Activated T-helper 1 cell treated with anti-CD3 and anti-CD28 coated beads, Interleukin-12 subunit alpha, Interleukin-12 subunit beta, Interleukin-2, Interleukin-4 antibody, amounts not matched to agents 30 ng/mL and 10 ng/mL and 1 ng/mL, durations not matched to agents 14 hours and 24 hours and 36 hours (primary cell): ENCODE measurements around the gene UAP1. TPM values are rescaled to one million over a fixed set of nuclear protein-coding genes. Genes with fewer than 3 reads are reported as not detected.
"Not testable (repeated sequence)": the region's sequence is repeated elsewhere in the genome, so short reads cannot be mapped to it uniquely, and the experiment has no call there.

Experiments
- DNase-seq: peaks from one replicate; pipeline ENCODE4 v3.0.0; 2021; ENCODE audit warnings: low spot score
- H3K27ac Mint-ChIP-seq: one replicate; pipeline ENCODE4 v1.8.0; 2021; ENCODE audit warnings: mild to moderate bottlenecking, mixed read lengths
- H3K27me3 Mint-ChIP-seq: one replicate; pipeline ENCODE4 v1.8.0; 2022; ENCODE audit warnings: mild to moderate bottlenecking, moderate library complexity, mixed read lengths; ENCODE audit not compliant: insufficient read depth
- H3K36me3 Mint-ChIP-seq: one replicate; pipeline ENCODE4 v1.8.0; 2021; ENCODE audit warnings: low read depth, mixed read lengths
- H3K4me1 Mint-ChIP-seq: one replicate; pipeline ENCODE4 v1.8.0; 2021; ENCODE audit warnings: low read depth, mixed read lengths
- H3K4me3 Mint-ChIP-seq: one replicate; pipeline ENCODE4 v1.8.0; 2021; ENCODE audit warnings: mild to moderate bottlenecking, moderate library complexity, mixed read lengths
- H3K9me3 Mint-ChIP-seq: one replicate; pipeline ENCODE4 v1.8.0; 2021; ENCODE audit warnings: mixed read lengths
- intact Hi-C: fragments of 100-400 bp; cut with micrococcal nuclease; formaldehyde crosslinking; loops from one replicate; pipeline ENCODE4 v1.15.1; 2024
- total RNA-seq: library from RNA; stranded (reverse); gene quantifications from 2 replicates; pipeline ENCODE4 v1.2.3, GENCODE V29; 2022

Gene UAP1
- total RNA-seq, 1 donor from 2014 or later = 43.2 TPM

- DNase-seq = no peak
- intact Hi-C loops = no loop called here
- no peak overlapping the region for H3K4me3 Mint-ChIP-seq
These were observed 10.2 kb downstream of the UAP1 start for GRCh38 chr1:162571696-162572095.

DNA sequence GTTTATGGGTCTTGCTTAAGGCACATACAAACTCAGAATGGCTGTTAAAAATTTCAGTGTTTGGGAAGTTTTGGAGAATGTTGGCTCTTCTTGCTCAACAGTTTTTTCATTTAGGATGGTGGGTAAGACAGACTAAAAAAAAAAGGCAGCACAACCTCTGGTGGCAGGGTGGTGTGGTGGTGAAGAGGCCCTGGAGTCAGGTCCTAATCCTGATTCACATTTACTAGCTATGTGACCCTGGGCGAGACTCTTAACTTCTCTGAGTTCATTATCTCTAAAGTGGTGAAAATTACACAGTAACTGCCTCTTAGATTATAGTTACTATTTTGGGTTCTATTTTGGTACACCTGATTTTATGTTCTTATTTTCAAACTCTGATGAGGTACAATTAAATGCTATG is 11.6 kb downstream of the UAP1 start:
- intact Hi-C loops = no loop called here
- Mint-ChIP-seq H3K4me1 (peaks cover 13% of the 10 kb centered on the region), H3K9me3 (no peaks in the 10 kb centered on the region), H3K4me3 (no peak overlapping the region), H3K27me3 (no peaks in the 10 kb centered on the region), H3K27ac (no peak overlapping the region), H3K36me3 (peaks cover 7% of the 10 kb centered on the region)
- no peak for DNase-seq

More at GRCh38 chr1:162571696-162572095, 10.2 kb downstream of the UAP1 start:
- H3K27me3 Mint-ChIP-seq = no peaks in the 10 kb centered on the region
- peaks cover 14% of the 10 kb centered on the region for H3K36me3 Mint-ChIP-seq
- H3K27ac Mint-ChIP-seq = no peak overlapping the region
- H3K9me3 Mint-ChIP-seq = no peaks in the 10 kb centered on the region
- peaks cover 13% of the 10 kb centered on the region for H3K4me1 Mint-ChIP-seq

DNA sequence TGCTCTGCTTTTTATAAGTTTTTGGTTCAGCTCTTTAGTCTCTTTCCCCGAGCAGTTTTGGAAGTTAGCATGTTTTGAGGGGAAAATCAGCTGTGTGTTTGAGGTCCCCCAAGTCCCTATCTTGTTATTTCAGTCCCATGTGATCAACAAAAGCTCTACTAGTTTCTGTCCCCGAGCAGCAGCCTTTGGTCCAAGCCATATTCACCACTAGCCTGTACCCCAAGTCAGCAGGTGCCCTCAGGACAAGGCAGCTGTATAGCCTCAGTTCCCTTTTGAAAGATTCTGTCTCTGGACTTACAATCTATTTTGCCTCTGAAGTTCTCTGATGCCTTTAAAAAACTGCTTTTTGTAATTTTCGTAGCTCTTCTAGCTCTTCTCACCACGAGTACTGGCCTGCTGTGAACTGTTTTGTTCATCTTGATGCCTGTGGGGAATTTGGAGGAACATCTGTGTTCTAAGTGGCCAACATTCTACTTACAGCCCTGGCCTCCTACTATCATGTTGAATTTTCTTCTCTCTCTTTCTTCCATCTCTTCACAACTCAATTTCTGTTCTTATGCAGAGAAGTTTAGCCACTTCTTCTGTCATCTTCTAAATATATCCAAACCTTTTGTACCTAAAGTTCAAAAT is 16.7 kb downstream of the UAP1 start:
- no peak for DNase-seq
- Mint-ChIP-seq H3K27me3 (no peaks in the 10 kb centered on the region), H3K9me3 (no peaks in the 10 kb centered on the region), H3K27ac (no peak overlapping the region), H3K4me1 (no peaks in the 10 kb centered on the region), H3K4me3 (no peak overlapping the region), H3K36me3 (peaks cover 20% of the 10 kb centered on the region)
- intact Hi-C loops = no loop called here

DNA sequence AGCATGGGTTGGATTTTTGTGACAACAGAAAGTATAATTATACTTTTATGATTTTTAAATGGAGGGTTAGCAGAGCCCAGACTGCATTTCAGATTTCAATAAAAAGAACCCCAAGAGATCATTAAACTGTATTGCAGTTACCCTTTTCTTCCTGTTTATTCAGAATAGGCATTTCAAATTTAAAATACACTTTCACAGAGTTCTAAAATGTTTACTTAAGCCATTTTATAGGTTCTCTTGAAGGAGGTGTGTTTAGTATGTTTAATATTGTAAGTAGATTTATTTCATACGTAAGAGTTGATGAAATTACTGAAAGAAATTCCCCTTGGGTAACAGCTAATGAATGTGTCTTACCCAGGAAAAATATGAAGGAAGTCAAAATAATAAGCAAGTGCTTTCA is 17.4 kb downstream of the UAP1 start:
- Mint-ChIP-seq H3K27me3 (no peaks in the 10 kb centered on the region), H3K36me3 (peaks cover 20% of the 10 kb centered on the region), H3K27ac (no peak overlapping the region), H3K9me3 (no peaks in the 10 kb centered on the region), H3K4me1 (no peaks in the 10 kb centered on the region), H3K4me3 (no peak overlapping the region)
- no peak for DNase-seq
- intact Hi-C loops = no loop called here

- Mint-ChIP-seq H3K27ac (no peak overlapping the region), H3K4me3 (no peak overlapping the region), H3K27me3 (no peaks in the 10 kb centered on the region), H3K9me3 (no peaks in the 10 kb centered on the region), H3K4me1 (no peaks in the 10 kb centered on the region), H3K36me3 (peaks cover 20% of the 10 kb centered on the region)
- intact Hi-C loops = no loop called here
- no peak for DNase-seq
These were observed 18.8 kb downstream of the UAP1 start for GRCh38 chr1:162580308-162580707.

- H3K27ac Mint-ChIP-seq, intact Hi-C loops, H3K9me3 Mint-ChIP-seq, H3K27me3 Mint-ChIP-seq, H3K4me3 Mint-ChIP-seq, DNase-seq, H3K4me1 Mint-ChIP-seq: not testable (repeated sequence)
- peaks cover 23% of the 10 kb centered on the region for H3K36me3 Mint-ChIP-seq
These were observed 21.4 kb downstream of the UAP1 start for GRCh38 chr1:162582901-162583300.

GRCh38 chr1:162585101-162585500 is 23.6 kb downstream of the UAP1 start:
- DNase-seq, H3K27ac Mint-ChIP-seq, intact Hi-C loops, H3K9me3 Mint-ChIP-seq, H3K27me3 Mint-ChIP-seq, H3K4me3 Mint-ChIP-seq, H3K4me1 Mint-ChIP-seq: not testable (repeated sequence)
- peaks cover 25% of the 10 kb centered on the region for H3K36me3 Mint-ChIP-seq

GRCh38 chr1:162587347-162587746 is 25.8 kb downstream of the UAP1 start:
- H3K36me3 Mint-ChIP-seq = peaks cover 19% of the 10 kb centered on the region
- H3K4me1 Mint-ChIP-seq = no peaks in the 10 kb centered on the region
- no peak overlapping the region for H3K4me3 Mint-ChIP-seq
- H3K27me3 Mint-ChIP-seq = no peaks in the 10 kb centered on the region
- no peak overlapping the region for H3K27ac Mint-ChIP-seq
- H3K9me3 Mint-ChIP-seq = no peaks in the 10 kb centered on the region
- intact Hi-C loops = no loop called here
- DNase-seq = no peak

DNA sequence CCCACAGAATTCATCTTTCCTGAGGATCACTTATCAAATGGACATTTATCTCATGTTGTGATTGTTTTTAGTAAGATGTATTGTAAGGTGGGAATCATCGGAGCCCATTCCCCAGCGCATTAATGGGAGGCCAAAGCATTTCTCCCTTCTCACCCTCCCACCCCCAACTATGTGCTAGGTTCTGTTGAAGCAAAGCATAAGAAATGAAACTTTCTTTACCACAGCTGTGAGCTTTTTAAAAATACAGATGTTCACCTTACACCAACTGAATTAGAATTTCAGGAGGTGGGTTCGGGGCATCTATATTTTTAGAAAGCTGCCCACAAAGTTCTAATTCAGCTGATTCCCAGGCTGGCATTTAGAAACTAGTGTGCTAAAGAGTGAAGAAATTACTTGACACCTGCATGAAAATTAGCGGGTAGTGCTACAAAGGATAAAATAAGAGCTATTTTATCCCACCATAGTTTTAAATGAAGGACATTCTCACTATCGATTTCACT is 26.3 kb downstream of the UAP1 start:
- DNase-seq = no peak
- intact Hi-C loops = no loop called here
- Mint-ChIP-seq H3K4me1 (no peaks in the 10 kb centered on the region), H3K4me3 (no peak overlapping the region), H3K27me3 (no peaks in the 10 kb centered on the region), H3K36me3 (peaks cover 22% of the 10 kb centered on the region), H3K27ac (no peak overlapping the region), H3K9me3 (no peaks in the 10 kb centered on the region)

DNA sequence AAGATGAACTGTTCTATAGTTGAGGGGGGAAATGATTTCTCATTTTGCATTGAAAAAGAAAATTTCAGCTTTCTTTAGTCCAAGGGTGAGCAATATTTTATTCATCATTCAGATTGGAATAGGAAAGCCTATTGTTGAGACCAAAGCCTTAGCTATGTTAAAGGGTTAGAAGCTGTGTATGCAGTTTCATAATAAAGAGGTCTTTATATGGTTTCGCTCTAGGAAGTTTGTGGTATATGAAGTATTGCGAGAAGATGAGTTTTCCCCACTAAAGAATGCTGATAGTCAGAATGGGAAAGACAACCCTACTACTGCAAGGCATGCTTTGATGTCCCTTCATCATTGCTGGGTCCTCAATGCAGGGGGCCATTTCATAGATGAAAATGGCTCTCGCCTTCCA is 28.6 kb downstream of the UAP1 start:
- H3K36me3 Mint-ChIP-seq = peaks cover 22% of the 10 kb centered on the region
- DNase-seq = no peak
- no peaks in the 10 kb centered on the region for H3K9me3 Mint-ChIP-seq

DNA sequence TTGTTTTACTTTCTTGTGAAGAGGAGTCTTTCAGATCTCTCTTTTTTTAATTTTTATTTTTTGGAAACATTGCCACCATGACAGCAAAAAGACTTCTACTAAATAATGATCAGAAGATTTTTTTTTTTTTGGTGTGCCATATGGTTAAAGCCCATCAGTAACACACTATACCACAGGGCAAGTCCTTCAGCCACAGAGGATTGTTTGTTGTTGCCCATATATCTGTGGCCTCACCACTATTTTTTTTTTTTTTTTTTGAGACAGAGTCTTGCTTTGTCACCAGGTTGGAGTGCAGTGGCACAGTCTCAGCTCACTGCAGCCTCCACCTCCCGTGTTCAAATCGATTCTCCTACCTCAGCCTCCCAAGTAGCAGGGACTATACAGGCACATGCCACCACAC is 29.2 kb downstream of the UAP1 start:
- Mint-ChIP-seq H3K36me3 (peaks cover 25% of the 10 kb centered on the region), H3K27me3 (no peaks in the 10 kb centered on the region), H3K4me3 (no peak overlapping the region), H3K27ac (no peak overlapping the region), H3K4me1 (no peaks in the 10 kb centered on the region), H3K9me3 (no peaks in the 10 kb centered on the region)
- DNase-seq = no peak
- intact Hi-C loops = no loop called here

More for the DNA sequence above, 28.6 kb downstream of the UAP1 start:
- Mint-ChIP-seq H3K27me3 (no peaks in the 10 kb centered on the region), H3K4me1 (no peaks in the 10 kb centered on the region), H3K4me3 (no peak overlapping the region), H3K27ac (no peak overlapping the region)
- intact Hi-C loops = no loop called here

GRCh38 chr1:162596514-162597170 is 35.1 kb downstream of the UAP1 start:
- intact Hi-C loops = no loop called here
- H3K27ac Mint-ChIP-seq = no peak overlapping the region
- H3K4me1 Mint-ChIP-seq = no peaks in the 10 kb centered on the region
- no peak overlapping the region for H3K4me3 Mint-ChIP-seq
- H3K36me3 Mint-ChIP-seq = peaks cover 24% of the 10 kb centered on the region
- DNase-seq = no peak
- no peaks in the 10 kb centered on the region for H3K27me3 Mint-ChIP-seq
- H3K9me3 Mint-ChIP-seq = no peaks in the 10 kb centered on the region

DNA sequence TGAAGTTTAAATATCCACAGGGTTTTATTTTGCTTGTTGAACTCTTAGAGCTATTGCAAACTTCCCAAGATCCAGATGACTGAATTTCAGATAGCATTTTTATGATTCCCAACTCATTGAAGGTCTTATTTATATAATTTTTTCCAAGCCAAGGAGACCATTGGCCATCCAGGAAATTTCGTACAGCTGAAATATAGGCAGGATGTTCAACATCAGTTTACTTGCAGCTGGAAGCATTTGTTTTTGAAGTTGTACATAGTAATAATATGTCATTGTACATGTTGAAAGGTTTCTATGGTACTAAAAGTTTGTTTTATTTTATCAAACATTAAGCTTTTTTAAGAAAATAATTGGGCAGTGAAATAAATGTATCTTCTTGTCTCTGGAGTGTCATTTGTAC is 37.9 kb downstream of the UAP1 start:
- intact Hi-C loops = no loop called here
- H3K27ac Mint-ChIP-seq = no peak overlapping the region
- H3K9me3 Mint-ChIP-seq = no peaks in the 10 kb centered on the region
- H3K27me3 Mint-ChIP-seq = no peaks in the 10 kb centered on the region
- no peak for DNase-seq
- no peaks in the 10 kb centered on the region for H3K4me1 Mint-ChIP-seq
- H3K36me3 Mint-ChIP-seq = peaks cover 22% of the 10 kb centered on the region
- no peak overlapping the region for H3K4me3 Mint-ChIP-seq
